GM21576 (cell line): ENCODE measurements around the gene DLGAP4.

Experiments used
- ATAC-seq: cut with Tn5 transposase; IDR thresholded peaks from one replicate; pipeline ENCODE4 v1.9.1; 2021; ENCODE audit warnings: mild to moderate bottlenecking, moderate library complexity; ENCODE audit not compliant: unreplicated experiment

The DLGAP4 gene

GRCh38 chr20:36399969-36400545 is 93.9 kb downstream of the DLGAP4 start:
- no peak for ATAC-seq

DNA sequence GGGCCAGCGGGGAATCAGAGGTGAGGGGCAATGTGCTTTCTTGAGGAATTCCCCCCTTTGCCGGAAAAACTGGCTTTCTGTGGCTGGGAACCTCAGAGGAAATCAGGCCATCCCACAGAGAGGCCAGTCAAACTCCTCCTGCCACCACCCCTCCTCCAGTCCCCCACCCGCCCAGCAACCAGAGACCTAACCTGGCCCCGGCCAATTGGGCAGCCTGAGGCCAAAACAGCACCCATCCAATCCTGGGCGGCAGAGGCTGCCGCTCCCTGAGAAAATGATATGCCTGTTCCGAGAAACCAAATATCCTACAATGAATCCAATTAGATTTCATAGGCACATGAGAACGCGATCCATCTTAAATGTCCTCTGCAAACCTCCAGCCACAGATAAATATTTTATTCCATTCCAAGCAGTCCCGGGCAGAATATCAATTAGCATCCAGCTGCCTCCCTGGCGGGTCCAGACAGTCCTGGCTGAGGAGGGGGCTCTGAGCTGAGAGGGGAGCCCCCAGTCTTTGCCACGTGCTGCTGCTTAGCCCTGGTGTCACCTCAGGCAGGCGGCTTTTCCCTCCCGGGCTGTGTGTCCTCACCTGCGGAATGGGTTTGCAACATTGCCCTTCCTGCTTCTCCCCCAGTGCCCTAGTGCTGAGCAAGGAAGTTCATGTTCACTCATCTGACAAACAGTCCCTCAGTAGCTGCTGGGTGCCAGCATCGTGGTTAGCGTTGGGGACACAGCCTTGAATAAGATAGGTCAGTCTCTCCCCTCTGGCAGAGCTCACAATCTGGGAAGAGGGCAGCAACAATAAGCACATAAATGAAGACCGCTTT is 95.0 kb downstream of the DLGAP4 start:
- ATAC-seq: no peak

- no peak for ATAC-seq
These were observed 96.6 kb downstream of the DLGAP4 start for GRCh38 chr20:36402708-36403107.

GRCh38 chr20:36404435-36404978 is 98.4 kb downstream of the DLGAP4 start:
- ATAC-seq: no peak

DNA sequence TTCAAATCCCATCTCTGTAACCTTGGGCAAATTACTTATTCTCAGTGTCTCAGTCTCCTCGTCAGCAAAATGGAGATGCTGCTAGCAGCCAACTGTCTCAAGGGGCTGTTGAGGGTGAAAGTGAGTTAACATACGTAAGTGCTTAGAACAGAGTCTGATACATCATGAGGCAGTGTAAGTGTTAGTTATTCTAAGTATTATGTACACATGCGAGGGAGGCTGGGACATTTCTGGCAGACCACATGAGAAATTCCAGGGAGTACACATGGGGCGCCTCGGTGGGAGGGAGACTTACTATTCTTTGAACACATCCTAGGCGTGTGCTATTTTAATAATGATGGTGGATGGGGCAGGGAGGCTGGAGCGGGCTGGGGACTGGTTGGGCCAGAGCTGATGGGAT is 99.1 kb downstream of the DLGAP4 start:
- no peak for ATAC-seq

DNA sequence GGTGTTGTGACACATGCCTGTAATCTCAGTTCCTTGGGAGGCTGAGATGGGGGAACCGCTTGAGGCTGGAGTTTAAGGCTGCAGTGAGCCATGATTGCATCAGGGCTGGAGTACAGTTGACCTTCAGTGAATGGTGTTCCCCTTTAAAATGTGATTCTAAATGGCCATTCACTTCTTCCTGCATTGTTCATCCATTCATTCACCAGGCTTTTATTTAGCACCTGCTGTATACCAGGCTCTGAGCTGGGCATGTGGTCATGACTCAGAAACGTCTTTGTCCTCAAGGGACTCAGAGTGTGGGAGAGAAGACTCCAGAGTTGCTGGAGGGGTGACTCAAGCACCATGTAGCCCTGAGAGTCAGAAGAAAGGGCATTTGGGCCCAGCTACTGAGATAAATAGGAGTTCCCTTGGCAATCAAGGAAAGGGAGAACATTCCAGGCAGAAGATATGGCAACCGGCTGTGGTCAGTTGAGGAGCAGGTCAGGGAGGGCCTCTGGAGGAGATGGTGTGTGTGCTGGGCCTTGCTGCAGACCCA is 101.1 kb downstream of the DLGAP4 start:
- ATAC-seq: no peak

DNA sequence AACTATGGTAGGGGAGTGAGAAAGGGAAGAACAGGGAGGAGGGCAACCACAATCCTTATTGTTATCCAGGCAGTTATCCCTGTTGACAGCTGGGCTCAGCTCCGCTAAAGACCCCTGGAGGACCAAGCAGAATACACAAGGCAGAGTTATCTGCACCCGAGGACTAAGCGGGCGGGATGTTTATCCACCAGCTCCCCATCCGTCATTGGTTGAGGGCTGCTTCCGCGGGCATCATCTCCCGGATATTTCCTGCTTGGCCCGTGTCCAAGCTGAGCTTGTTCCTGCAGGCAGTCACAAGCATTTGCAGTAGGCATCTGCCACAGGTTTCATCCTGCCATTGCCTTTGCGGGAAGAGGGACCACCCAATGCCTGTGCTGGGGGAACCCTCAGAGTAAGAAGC is 102.1 kb downstream of the DLGAP4 start:
- ATAC-seq: no peak

- ATAC-seq: no peak
These were observed 105.8 kb downstream of the DLGAP4 start for GRCh38 chr20:36411861-36412454.

DNA sequence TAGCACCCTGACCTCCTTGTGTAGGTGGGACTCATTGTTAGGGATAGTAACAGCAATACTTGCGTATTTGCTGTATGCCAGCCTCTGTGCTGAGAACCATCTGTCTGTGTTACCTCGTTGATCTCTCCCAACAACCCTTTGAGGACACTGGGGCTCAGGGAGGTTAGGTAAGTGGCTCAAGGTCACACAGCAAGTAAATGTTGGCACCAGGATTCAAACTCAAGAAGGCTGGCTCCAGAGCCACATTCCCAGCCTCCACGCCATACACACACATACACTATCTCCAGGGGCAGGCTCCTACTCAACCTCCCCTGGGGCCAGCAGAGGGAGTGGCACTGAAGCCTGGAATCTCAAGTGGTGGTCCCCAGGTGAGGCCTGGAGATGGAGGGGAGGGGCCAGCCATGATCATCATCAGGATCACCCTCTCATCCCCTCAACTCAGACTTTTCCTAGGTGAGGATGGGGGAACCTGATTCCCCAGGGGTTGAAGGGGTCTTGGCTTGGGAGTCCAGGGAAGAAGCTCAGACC is 109.4 kb downstream of the DLGAP4 start:
- no peak for ATAC-seq

DNA sequence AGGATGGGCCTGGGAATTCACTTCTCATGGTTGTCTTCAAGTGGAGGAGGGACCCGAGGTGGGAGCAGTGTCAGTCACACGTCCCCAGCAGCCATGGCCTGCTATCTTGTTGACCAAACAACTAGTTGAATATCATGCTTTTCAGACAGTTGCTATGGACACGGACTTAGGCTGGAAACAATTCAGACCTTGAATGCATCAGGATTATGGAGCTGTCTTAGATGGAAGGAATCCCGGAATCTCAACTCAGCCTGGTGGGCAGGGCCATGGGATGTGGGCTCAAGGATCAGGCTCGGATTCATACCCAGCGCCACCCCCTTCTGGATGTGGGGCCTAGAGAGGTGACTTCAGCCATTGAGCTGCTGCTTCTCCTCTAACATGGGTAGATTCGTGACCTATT is 112.6 kb downstream of the DLGAP4 start:
- no peak for ATAC-seq

DNA sequence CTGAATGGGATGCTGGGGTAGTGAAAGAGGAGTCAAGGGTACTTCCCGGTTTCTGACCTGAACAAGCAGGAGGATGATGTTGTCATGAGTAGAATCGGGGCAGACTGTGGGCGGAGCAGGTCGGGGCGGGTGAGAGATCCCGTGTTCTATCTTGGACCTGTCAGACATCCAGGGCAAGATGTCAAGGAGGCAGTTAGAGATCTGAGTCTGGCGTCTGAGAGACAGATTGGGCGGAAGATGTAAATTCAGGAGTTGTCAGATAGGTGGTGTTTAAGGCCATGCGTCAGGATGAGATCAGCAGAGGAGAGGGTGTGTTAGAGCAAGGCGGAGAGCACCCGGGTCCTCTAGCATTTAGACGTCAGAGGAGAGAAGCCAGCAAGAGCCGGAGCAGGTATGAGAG is 115.5 kb downstream of the DLGAP4 start:
- no peak for ATAC-seq

- no peak for ATAC-seq
These were observed 118.2 kb downstream of the DLGAP4 start for GRCh38 chr20:36424314-36424713.

GRCh38 chr20:36425166-36425565 is 119.0 kb downstream of the DLGAP4 start:
- no peak for ATAC-seq

DNA sequence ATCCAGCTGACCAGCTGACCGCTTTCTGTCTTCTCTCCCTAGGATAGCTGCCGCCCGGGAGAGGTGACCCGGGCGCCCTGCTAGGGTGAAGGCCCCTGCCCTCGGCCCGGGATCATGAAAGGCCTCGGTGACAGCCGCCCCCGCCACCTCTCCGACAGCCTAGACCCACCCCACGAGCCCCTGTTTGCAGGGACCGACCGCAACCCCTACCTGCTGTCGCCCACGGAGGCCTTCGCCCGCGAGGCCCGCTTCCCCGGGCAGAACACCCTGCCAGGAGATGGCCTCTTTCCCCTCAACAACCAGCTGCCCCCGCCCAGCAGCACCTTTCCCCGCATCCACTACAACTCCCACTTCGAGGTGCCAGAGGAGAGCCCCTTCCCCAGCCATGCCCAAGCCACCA is 125.5 kb downstream of the DLGAP4 start:
- ATAC-seq: no peak

DNA sequence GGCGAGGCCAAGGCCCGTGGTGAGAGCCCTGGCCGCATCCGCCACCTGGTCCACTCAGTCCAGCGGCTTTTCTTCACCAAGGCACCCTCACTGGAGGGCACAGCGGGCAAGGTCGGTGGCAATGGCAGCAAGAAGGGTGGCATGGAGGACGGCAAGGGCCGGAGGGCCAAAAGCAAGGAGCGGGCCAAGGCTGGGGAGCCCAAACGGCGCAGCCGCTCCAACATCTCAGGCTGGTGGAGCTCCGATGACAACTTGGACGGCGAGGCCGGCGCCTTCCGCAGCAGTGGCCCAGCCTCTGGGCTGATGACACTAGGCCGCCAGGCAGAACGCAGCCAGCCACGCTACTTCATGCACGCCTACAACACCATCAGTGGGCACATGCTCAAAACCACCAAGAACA is 126.0 kb downstream of the DLGAP4 start:
- ATAC-seq: no peak

- no peak for ATAC-seq
These were observed 128.2 kb downstream of the DLGAP4 start for GRCh38 chr20:36434383-36434782.

GRCh38 chr20:36435124-36435523 is 129.0 kb downstream of the DLGAP4 start:
- no peak for ATAC-seq

- ATAC-seq: no peak
These were observed 129.7 kb downstream of the DLGAP4 start for GRCh38 chr20:36435592-36436541.

- ATAC-seq: no peak
These were observed 133.0 kb downstream of the DLGAP4 start for GRCh38 chr20:36439040-36439730.

DNA sequence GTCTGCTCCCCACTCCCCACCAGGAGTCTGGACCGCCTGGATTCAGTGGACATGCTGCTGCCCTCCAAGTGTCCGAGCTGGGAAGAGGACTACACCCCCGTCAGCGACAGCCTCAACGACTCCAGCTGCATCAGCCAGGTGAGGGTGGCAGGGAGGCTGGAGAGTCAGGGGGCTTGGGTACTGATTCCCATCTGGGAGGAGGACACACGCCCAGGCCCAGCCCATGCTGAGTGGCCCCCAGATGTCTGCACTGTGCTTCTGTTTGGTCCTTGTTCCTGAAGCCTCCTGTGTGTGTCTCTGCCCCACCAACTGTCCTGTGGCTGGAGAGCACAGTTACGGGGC is 133.6 kb downstream of the DLGAP4 start:
- no peak for ATAC-seq
